Central memory CD8-positive, alpha-beta T cell (primary cell): ENCODE results near the gene RFC1.

Experiments used
- ATAC-seq: fragments of 150-1000 bp; cut with Tn5 transposase; replicated peaks from 2 replicates; pipeline ENCODE4 v1.10.0; 2022; ENCODE audit warnings: mild to moderate bottlenecking, moderate FRiP score, moderate number of reproducible peaks; ENCODE audit not compliant: poor library complexity, severe bottlenecking; ENCODE audit errors: extremely low read depth
- DNase-seq, 2 donors: peaks; one replicate each; pipeline ENCODE4 v3.0.0; 2021; ENCODE audit warnings: low spot score in 2 of 2
- H3K27ac Mint-ChIP-seq: one replicate; pipeline ENCODE4 v1.8.0; 2022; ENCODE audit warnings: low read depth, mild to moderate bottlenecking, moderate library complexity, mixed read lengths
- H3K27me3 Mint-ChIP-seq: one replicate; pipeline ENCODE4 v1.8.0; 2022; ENCODE audit warnings: mixed read lengths
- H3K36me3 Mint-ChIP-seq: one replicate; pipeline ENCODE4 v1.8.0; 2022; ENCODE audit warnings: mild to moderate bottlenecking, moderate library complexity, mixed read lengths; ENCODE audit not compliant: insufficient read depth
- H3K4me1 Mint-ChIP-seq: one replicate; pipeline ENCODE4 v1.8.0; 2022; ENCODE audit warnings: mixed read lengths
- H3K4me3 Mint-ChIP-seq: one replicate; pipeline ENCODE4 v1.8.0; 2022; ENCODE audit warnings: mild to moderate bottlenecking, moderate library complexity, mixed read lengths
- H3K9me3 Mint-ChIP-seq: one replicate; pipeline ENCODE4 v1.8.0; 2022; ENCODE audit warnings: mixed read lengths

RFC1 gene

GRCh38 chr4:39348371-39349315 is 17.5 kb downstream of the RFC1 start:
- Mint-ChIP-seq H3K27me3 (no peaks in the 10 kb centered on the region), H3K4me3 (no peak overlapping the region), H3K27ac (peak overlapping the region; percentile 89), H3K9me3 (peaks cover 5% of the 10 kb centered on the region), H3K4me1 (peaks cover 47% of the 10 kb centered on the region), H3K36me3 (peaks cover 49% of the 10 kb centered on the region)
- DNase-seq (no peak), ATAC-seq (no peak)

- Mint-ChIP-seq H3K27me3 (no peaks in the 10 kb centered on the region), H3K9me3 (peaks cover 5% of the 10 kb centered on the region), H3K36me3 (peaks cover 50% of the 10 kb centered on the region), H3K27ac (peak overlapping the region; percentile 22), H3K4me1 (peaks cover 40% of the 10 kb centered on the region), H3K4me3 (no peak overlapping the region)
- no peak for DNase-seq
- ATAC-seq: no peak
Observed at GRCh38 chr4:39346856-39347519, 19.2 kb downstream of the RFC1 start.

- Mint-ChIP-seq H3K27me3 (no peaks in the 10 kb centered on the region), H3K36me3 (peaks cover 24% of the 10 kb centered on the region), H3K4me3 (no peak overlapping the region), H3K4me1 (peaks cover 44% of the 10 kb centered on the region), H3K27ac (no peak overlapping the region), H3K9me3 (no peaks in the 10 kb centered on the region)
- DNase-seq (no peak), ATAC-seq (no peak)
Observed at GRCh38 chr4:39342731-39343130, 23.4 kb downstream of the RFC1 start.

GRCh38 chr4:39341075-39341725 is 25.0 kb downstream of the RFC1 start:
- ATAC-seq: no peak
- Mint-ChIP-seq H3K4me3 (no peak overlapping the region), H3K9me3 (no peaks in the 10 kb centered on the region), H3K36me3 (peaks cover 21% of the 10 kb centered on the region), H3K4me1 (peaks cover 40% of the 10 kb centered on the region), H3K27ac (no peak overlapping the region), H3K27me3 (no peaks in the 10 kb centered on the region)
- DNase-seq: no peak

DNA sequence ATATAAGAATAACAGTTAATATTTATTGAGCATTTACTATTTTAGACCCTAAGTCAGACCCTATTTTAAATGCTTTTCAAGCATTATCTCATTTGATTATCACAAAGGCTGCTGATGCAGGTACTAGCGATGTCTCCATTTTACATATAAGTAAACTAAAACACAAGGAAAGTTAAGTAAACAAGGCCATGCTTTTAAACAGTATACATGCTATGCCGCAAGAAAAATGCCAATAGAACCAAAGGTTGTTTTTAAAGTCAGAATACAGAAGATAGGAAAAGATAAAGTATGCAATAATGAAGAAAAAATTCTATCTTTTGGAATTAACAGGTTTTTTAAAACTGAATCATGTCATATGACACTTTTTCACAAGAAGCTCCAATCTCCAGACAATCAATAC is 26.2 kb downstream of the RFC1 start:
- Mint-ChIP-seq H3K27me3 (no peaks in the 10 kb centered on the region), H3K4me1 (peaks cover 46% of the 10 kb centered on the region), H3K4me3 (no peak overlapping the region), H3K9me3 (no peaks in the 10 kb centered on the region), H3K36me3 (peaks cover 17% of the 10 kb centered on the region), H3K27ac (no peak overlapping the region)
- DNase-seq: no peak
- ATAC-seq: no peak

- Mint-ChIP-seq H3K9me3 (no peaks in the 10 kb centered on the region), H3K36me3 (peaks cover 9% of the 10 kb centered on the region), H3K27ac (no peak overlapping the region), H3K4me1 (peaks cover 40% of the 10 kb centered on the region), H3K27me3 (no peaks in the 10 kb centered on the region), H3K4me3 (no peak overlapping the region)
- ATAC-seq (no peak), DNase-seq (no peak)
Observed at GRCh38 chr4:39337841-39338240, 28.3 kb downstream of the RFC1 start.

- no peak overlapping the region for H3K27ac Mint-ChIP-seq
Observed at GRCh38 chr4:39335566-39335965, 30.6 kb downstream of the RFC1 start.

GRCh38 chr4:39331191-39331590 is 35.0 kb downstream of the RFC1 start:
- Mint-ChIP-seq H3K9me3 (no peaks in the 10 kb centered on the region), H3K4me1 (peaks cover 31% of the 10 kb centered on the region), H3K27me3 (no peaks in the 10 kb centered on the region), H3K4me3 (no peak overlapping the region), H3K27ac (peak overlapping the region; percentile 52), H3K36me3 (peaks cover 11% of the 10 kb centered on the region)
- DNase-seq (no peak), ATAC-seq (no peak)

More at GRCh38 chr4:39335566-39335965, 30.6 kb downstream of the RFC1 start:
- H3K9me3 Mint-ChIP-seq: no peaks in the 10 kb centered on the region
- H3K36me3 Mint-ChIP-seq: peaks cover 1% of the 10 kb centered on the region
- H3K27me3 Mint-ChIP-seq: no peaks in the 10 kb centered on the region
- H3K4me1 Mint-ChIP-seq: peaks cover 47% of the 10 kb centered on the region
- no peak for ATAC-seq
- no peak overlapping the region for H3K4me3 Mint-ChIP-seq
- DNase-seq: no peak

GRCh38 chr4:39330353-39330752 is 35.8 kb downstream of the RFC1 start:
- ATAC-seq (no peak), DNase-seq (no peak)
- Mint-ChIP-seq H3K9me3 (no peaks in the 10 kb centered on the region), H3K4me3 (no peak overlapping the region), H3K4me1 (peaks cover 26% of the 10 kb centered on the region), H3K36me3 (peaks cover 12% of the 10 kb centered on the region), H3K27ac (peak overlapping the region; percentile 52), H3K27me3 (no peaks in the 10 kb centered on the region)

GRCh38 chr4:39326468-39326977 is 39.6 kb downstream of the RFC1 start:
- H3K27me3 Mint-ChIP-seq: no peaks in the 10 kb centered on the region
- H3K4me3 Mint-ChIP-seq: no peak overlapping the region
- H3K36me3 Mint-ChIP-seq: peaks cover 32% of the 10 kb centered on the region
- H3K27ac Mint-ChIP-seq: no peak overlapping the region
- H3K9me3 Mint-ChIP-seq: no peaks in the 10 kb centered on the region
- H3K4me1 Mint-ChIP-seq: peaks cover 15% of the 10 kb centered on the region
- DNase-seq (no peak), ATAC-seq (no peak)

- Mint-ChIP-seq H3K27me3 (no peaks in the 10 kb centered on the region), H3K9me3 (no peaks in the 10 kb centered on the region), H3K4me3 (no peak overlapping the region), H3K36me3 (peaks cover 43% of the 10 kb centered on the region), H3K27ac (no peak overlapping the region), H3K4me1 (peaks cover under 1% of the 10 kb centered on the region)
- DNase-seq (no peak), ATAC-seq (no peak)
Observed at GRCh38 chr4:39324897-39325613, 41.1 kb downstream of the RFC1 start.

GRCh38 chr4:39324446-39324845 is 41.7 kb downstream of the RFC1 start:
- DNase-seq (no peak), ATAC-seq (no peak)
- H3K4me1 Mint-ChIP-seq: no peaks in the 10 kb centered on the region
- no peak overlapping the region for H3K4me3 Mint-ChIP-seq
- H3K27ac Mint-ChIP-seq: no peak overlapping the region
- H3K36me3 Mint-ChIP-seq: peaks cover 49% of the 10 kb centered on the region
- H3K9me3 Mint-ChIP-seq: no peaks in the 10 kb centered on the region
- no peaks in the 10 kb centered on the region for H3K27me3 Mint-ChIP-seq
